Urothelium cell line (cell line): ENCODE results near the gene STRA8.

Experiments used
- DNase-seq: peaks from one replicate; pipeline ENCODE4 v3.0.0; 2011; ENCODE audit warnings: low spot score, mixed read lengths
- FAIRE-seq: peaks from 2 replicates; lab custom pipeline; 2011; peaks lifted over from hg19 to GRCh38; lab: Jason Lieb, UNC

Gene STRA8

DNA sequence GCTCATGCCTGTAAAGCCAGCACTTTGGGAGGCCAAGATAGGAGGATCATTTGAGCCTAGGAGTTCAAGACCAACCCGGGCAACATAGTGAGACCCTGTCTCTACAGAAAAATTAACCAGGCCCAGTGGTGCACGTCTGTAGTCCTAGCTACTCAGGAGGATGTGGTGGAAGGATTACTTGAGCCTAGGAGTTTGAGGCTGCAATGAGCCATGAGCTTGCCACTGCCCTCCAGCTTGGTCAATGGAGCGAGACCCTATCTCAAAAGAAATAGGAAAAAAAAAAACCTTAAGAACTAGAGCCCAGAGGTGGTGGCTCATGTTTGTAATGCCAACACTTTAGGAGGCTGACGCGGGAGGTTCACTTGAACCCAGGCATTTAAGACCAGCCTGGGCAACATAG, 2.2 kb downstream of the STRA8 start:
- FAIRE-seq (no peak), DNase-seq (no peak)

DNA sequence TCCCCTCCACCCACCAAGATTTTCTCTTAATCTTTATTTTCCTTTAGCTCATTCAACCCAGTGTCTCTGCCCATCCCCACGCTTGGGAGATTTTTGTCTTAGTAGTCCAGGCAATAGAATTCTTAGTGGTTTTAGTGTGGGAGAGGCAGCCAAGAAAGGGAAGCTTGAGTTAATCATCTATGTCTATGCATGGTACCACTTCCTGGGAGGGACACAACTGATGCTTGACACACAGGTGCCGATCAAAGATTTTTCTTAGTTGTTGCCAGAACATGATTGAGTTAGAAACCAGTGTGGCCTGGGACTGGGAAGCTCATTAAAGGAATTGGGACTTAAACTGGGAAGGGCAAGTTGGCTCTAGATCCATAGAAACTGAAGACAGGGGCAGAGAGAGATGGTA, 3.1 kb downstream of the STRA8 start:
- FAIRE-seq, result no peak
- DNase-seq, result no peak

DNA sequence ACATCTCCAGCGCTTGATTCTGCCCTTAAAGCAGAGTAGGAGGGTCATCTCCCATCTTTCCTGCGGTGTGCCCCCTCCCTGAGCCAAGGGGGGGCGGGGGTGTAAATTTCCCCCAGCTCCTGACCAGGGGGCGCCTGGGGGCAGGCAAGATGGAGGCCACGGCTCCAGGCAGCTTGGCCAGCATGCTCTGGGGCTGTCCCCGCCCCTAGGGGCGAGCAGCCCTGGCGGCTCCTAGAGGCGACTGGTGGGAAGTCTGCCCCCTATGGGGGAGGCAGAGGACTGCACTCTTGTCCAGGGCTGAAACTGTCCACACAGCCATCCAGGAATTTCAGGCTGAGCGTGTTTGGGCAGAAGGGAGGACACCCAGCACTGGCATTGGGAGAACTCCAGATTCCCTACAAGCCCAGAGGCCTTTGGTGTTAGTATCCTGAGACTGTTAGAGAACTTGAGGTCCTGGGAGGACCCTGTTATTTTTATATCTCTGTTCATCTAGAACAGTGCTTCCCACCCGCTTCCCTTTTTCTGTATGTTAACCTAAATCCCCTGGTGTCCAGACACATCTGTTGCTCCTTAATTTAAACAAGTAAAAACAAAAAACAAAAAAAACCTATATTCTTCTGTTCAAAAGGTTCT, 4.6 kb downstream of the STRA8 start:
- DNase-seq (no peak), FAIRE-seq (no peak)

DNA sequence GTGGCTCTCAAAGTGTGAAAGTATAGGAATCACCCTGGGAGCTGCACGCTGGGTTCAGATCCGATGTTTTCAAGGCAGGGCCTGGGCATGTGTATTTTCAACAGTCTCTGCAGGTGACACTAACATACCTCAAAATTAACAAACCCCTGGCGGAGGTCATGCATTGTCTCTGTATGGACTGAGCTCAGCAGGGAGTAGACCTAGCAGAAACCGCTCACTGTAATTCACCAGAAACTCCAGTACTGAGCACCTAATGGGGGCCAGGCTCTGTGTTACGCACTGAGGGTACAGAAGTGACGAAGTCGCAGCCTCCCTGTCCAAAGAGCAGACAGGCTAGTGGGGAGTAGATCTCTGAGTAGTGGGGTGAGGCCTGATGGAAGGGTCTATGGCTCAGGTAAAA, 5.6 kb downstream of the STRA8 start:
- no peak for FAIRE-seq
- no peak for DNase-seq

DNA sequence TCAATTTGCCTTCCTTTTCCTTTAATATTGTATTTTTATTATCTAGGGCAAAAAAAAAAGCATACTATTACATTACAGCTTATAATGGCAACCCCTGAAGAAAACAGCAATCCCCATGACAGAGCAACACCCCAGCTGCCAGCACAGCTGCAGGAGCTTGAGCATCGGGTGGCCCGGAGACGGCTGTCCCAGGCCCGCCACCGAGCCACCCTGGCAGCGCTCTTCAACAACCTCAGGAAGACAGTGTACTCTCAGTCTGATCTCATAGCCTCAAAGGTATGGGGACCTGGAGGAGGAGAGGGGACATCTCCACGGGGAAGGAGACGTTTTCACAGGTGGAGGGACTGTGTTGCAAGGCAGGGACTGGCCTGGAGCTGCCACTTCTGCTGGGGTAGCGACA, 6.8 kb downstream of the STRA8 start:
- FAIRE-seq (no peak), DNase-seq (no peak)

DNA sequence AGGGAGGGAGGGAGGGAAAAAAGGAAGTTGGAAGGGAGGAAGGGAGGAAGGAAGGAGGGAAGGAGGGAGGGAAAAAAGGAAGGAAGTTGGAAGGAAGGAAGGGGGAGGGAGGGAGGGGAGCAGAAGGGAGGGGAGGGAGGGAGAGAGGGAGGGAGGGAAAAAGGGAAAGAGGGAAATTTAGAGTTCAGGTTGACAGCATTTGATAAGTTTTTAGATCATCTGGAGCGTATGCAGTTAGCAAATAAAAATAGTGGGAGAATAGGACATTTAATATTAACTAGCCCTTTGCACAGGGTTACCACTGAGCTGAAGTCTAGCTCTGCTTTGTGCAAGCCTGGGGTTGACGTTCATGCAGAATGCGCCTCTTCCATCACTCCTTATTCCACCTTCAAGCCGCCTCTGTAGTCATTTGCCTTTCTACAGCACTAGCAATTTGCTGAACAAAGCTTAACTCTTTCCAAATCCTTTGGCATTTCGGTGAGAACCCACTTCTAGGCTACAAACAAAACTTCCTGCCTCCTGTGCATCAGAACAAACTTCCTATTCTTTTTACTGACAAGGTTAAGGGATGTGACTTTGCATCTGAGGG, 8.6 kb downstream of the STRA8 start:
- DNase-seq (no peak), FAIRE-seq (no peak)

DNA sequence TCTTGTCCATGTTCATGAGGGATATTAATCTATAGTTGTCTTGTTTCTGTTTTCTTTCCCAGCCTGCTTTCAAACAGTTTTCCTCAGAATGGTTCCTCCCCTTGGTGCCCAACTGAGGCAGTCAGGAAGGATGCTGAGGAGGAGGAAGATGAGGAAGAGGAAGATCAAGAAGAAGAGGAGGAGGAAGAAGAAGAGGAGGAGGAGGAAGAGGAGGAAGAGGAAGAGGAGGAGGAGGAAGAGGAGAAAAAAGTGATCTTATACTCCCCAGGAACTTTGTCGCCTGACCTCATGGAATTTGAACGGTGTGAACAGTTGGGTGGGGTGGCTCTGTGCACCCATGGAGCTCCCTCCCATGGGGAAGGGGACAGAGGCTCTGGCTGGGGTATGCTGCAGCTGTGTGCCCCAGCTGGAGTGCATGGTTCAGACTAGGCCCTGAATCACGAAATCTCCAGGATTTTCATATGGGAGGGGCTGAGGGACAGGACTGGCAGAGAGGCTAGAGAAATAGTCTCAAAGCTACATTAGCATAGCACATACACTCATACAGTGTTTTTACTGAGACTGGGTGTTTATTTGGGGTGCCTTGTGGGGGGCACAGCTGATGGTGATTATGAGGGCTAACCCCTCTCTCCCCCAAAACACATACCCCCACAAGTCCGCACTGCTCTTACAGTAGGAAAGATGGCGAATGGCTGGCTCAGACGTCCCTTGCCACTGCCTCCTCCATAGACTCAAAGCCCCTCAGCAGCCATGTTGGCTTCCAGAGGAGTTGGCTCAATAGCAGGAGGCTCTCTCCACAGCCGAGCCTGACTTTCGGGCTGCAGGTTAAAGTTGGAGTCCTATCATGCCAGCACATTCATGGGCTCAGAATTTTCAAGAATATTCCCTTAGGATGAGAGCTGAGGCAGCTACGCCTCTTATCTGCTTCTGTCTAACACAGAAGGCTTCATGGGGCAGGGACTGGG, 11.9 kb downstream of the STRA8 start:
- FAIRE-seq, result no peak
- no peak for DNase-seq

DNA sequence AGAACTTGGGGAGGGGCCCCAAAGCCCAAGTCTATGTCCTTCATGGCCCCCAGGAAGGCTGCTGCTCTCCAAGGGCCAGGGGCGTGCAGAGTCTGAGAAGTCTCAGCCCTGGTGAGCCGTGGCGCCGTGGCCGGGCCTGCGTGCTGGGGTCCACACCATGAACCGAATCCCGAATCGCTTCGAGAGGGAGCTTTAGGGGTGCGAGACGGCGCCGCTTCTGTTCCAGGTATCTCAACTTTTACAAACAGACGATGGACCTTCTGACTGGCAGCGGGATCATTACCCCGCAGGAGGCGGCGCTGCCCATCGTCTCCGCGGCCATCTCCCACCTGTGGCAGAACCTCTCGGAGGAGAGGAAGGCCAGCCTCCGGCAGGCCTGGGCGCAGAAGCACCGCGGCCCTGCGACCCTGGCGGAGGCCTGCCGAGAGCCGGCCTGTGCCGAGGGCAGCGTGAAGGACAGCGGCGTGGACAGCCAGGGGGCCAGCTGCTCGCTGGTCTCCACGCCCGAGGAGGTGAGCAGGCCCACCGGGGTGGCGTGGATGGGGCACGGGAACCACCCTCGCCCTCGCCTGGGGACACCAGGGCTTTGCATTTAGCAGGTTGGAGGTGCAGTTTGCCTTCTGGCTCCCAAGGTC, 12.7 kb downstream of the STRA8 start:
- FAIRE-seq (no peak), DNase-seq (no peak)

DNA sequence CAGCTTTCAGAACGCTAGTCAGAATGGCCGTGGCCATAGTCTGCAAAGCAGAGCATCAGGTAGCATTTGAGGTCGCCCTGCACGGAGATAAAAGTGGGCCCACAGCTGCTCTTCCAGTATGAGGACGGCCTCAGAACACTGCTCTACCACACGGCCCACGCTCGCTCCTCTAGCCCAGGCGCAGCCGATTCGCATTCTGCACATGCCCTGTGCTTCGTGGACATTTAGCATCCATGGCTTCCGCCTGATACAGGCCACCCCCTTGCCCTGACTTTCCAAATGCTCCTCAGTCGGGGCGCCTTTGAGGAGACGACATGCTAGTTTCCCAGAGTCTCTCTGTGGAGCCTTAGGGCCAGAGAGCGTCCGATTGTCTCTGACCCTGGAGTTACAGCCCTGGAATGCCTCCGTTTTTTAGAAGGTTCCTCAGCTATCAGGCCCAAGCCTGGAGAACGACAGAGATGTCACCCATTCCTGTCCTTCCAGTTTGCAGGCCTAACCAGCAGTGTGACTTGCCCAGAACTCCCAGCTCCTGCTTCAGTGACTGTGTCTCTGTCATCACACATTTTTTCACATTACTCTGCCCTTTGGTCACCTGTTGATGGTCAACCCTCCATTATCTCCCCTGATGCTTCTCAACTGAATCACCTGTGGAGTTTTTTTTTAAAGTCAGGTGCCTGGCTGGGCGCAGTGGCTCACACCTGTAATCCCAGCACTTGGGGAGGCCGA, 14.3 kb downstream of the STRA8 start:
- no peak for FAIRE-seq
- no peak for DNase-seq

DNA sequence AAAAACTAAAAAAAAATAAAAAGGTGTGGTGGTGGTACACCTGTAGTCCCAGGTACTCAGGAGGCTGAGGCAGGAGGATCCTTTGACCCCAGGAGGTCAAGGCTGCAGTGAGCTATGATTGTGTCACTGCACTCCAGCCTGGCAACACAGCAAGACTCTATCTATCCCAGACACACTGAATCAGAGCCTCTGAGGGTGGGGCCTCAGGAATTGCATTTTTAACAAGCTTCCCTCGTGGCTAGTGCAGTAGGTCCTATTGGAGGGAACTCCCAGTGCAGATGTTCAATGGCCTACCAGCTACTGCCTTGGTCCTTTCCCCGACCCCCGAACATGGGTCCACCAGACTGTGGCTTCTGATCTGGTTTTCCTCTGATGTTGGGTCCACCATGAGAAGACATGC, 14.9 kb downstream of the STRA8 start:
- no peak for DNase-seq
- FAIRE-seq, result no peak

DNA sequence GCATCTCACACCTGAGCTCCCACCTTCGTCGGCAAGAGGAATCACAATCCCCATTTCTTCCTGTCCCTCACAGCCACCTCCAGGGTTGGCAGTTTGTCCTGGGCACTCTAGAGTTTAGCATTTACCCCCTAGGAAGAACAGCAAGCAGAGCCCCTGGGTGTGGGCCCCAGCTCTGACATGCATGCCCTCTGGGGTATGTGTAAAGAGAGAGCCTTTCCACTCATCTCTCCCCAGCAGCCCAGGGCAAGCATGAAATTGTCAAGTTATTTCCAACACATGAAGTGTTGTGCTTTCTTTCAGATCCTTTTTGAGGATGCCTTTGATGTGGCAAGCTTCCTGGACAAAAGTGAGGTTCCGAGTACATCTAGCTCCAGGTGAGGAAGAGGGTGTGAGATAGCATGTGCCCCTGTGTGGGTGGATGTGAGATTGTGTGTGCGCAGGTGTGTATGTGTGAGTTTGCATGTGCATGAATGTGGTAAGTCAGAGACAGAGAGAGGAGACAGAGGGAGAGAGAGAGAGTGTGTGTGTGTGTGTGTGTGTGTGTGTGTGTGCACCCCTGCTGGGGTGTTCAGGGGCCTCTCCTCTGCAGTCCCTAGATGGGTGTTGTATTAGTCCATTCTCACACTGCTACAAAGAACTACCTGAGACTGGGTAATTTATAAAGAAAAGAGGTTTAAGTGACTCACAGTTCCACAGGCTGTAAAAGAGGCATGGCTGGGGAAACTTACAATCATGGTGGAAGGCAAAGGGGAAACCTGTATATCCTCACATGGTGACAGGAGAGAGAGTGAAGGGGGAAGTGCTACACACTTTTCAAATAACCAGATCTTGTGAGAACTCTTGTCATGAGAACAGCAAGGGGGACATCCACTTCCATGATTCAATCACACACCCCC, 18.1 kb downstream of the STRA8 start:
- DNase-seq (no peak), FAIRE-seq (no peak)

DNA sequence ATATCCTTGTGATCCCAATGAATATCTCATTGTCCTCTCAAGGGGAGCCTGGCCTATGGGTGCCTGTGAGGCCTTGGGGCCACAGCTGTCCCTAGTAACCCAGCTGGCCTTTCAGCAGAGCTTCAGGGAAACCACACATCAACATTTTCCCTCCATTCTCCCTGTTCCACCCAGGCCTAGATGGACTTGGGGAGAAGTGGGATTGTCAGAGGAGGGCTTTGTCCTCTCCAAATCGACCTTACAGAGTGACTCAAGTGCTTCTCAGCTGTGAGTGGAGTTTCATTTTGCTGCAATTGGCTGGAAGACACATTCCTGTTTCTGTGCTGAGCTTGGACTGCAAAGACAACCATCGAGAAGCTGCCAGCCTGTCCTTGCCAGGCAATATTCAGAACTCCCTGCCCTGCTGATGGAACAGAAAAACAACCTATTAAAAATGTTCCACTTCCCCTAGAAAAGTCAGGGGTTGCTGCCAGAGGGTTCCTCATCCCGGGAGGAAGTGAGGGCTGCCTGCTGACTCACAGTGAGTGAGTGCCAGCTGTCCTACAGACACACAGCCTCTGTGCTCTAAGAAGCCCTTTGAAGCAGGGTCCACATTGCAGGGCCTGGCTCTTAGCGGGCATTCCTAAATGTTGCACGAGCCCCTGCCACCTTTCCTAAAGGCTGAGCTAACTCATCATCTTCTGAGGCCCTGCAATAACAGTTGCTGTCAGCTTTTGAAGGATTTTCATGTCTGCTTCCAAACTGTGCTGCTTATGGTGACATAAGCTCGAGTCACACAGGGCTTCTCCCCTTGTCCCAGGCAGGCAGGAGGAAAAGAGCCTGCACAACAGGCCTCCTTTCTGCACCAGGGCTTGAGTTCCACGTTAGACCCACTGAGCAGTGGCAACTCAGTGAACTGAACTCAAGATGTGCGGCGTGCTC, 20.5 kb downstream of the STRA8 start:
- DNase-seq, result peak; percentile 66
- no peak for FAIRE-seq

DNA sequence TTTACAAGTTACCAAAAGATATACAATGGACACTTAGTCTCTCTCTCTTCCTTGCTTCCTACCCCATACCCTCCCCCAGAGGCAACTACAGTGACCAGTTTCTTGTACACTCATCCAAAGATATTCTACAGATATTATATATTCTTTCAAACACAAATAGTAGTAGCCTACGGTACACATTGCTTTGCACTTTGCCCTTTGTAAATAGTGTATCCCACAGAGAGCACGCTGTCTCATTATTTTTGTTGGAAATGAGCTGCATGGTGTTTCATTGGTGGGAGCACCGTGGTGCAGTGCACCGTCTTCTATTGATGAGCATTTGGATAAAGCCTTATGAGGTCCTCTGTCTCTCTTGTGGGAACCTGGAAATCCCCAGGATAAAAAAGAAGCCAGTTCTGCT, 24.2 kb downstream of the STRA8 start:
- FAIRE-seq (no peak), DNase-seq (no peak)

DNA sequence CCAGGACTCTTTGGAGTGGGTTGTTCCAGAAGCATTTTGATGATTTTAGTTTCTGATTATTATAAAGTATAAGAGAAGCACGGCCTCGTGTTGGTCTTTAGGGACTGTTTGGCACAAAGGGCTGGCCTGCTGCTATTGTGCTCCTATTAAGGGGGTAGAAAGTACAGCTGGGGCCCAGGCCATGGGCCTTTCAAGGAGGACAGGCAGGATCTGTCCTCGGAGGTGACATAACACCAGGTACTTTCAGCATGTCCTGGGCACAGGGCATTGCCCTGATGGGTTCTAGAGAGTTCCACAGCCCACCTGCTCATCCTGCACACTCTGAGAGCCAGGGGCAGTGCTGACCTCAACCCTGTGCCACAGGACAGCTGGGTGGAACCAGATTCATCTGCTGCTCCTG, 24.9 kb downstream of the STRA8 start:
- FAIRE-seq (no peak), DNase-seq (no peak)

DNA sequence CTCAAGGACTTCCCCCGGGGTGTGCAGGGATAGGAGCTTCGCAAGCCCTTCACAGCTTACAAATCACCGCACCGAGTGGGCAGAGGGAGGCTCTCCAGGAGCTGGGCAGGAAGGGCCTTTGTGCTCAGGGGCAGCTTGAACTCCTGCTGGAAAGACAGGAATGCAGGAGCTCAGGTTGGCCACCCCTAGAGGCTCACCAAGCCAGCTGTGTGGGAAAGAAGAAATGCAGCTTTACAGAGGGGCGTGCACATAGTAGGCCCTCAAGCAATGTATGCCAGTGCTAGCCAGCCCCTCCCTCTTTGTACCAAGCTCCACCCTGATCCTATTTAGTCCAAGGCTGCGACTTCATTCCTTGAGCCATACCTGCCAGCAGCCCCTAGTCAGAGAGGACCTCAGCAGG, 26.1 kb downstream of the STRA8 start:
- FAIRE-seq (no peak), DNase-seq (no peak)

DNA sequence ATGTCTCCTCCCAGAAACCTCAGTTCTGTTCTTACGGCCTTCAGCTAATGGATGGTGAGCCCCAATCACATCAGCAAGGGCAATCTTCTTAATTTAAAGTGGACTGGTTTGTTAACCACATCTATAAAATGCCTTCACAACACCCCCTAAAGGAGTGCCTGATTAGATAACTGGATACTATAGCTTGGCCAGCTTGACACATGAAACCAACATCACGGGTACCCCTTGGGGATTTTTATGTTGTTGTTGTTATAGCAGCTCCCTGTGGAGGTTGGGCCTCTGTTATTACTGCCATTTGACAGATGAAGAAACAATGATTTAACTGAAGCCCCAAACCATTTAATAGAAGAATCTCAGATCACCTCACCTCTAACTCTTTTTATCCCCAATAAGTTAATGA, 26.8 kb downstream of the STRA8 start:
- DNase-seq, result no peak
- FAIRE-seq, result no peak

DNA sequence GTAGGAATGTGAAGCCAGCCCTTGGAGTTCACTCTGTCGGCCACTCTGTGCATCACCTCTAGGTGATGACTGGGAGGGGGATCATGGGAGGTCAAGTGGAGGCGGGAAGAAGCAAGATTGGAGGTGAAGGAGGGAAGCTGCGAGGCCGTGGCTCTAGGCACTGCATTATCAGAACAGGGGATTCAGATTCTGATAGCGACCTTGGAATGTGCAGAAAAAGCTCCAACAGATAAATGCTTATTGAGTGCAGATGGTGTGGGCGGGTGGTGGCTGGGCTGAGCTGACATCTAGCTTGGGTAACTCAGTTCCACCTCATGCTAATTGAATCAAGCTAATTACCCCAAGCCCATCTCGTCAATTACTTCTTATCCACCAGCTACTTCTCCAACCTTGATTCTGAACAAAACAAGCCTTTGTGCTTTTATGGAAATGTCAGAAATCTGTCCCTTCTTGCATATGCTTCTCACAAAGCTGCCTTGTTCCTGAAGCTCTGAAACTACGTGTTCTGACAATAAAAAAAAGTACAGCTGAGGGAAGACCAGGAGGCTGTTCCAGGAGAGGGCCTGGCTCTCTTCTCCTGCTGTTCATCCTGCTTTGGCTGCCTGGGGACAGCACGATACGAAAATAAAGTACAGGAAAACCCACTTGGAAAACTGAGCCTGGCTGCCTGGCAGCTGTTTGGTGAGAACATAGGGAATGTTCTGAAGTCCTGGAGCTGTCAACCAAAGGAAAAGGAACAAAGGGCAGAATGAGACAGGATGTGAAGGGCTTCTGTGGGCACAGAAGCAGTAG, 27.5 kb downstream of the STRA8 start:
- no peak for FAIRE-seq
- no peak for DNase-seq
